HK-2 (cell line): Measurements from ENCODE around the gene TRDMT1.

Source experiments
- DNase-seq: peaks from one replicate; pipeline ENCODE4 v3.0.0-alpha.2; 2018; ENCODE audit not compliant: unreplicated experiment

The TRDMT1 gene

GRCh38 chr10:17200912-17201793 is at the start of gene TRDMT1:
Gene TRDMT1, minus strand, starts transcription at chr10:17201672. Its CDS starts 38 bp downstream, at chr10:17201634.
- DNase-seq, result peak; percentile 86

- no peak for DNase-seq
Measured at GRCh38 chr10:17250736-17251135, 49.3 kb upstream of the TRDMT1 start.

GRCh38 chr10:17249820-17250219 is 48.3 kb upstream of the TRDMT1 start:
- no peak for DNase-seq

- no peak for DNase-seq
Measured at GRCh38 chr10:17248964-17249363, 47.5 kb upstream of the TRDMT1 start.

- DNase-seq, result no peak
Measured at GRCh38 chr10:17247210-17247609, 45.7 kb upstream of the TRDMT1 start.

- DNase-seq, result no peak
Measured at GRCh38 chr10:17244700-17245365, 43.4 kb upstream of the TRDMT1 start.

- DNase-seq, result no peak
Measured at GRCh38 chr10:17241611-17242333, 40.3 kb upstream of the TRDMT1 start.

- no peak for DNase-seq
Measured at GRCh38 chr10:17240616-17241015, 39.1 kb upstream of the TRDMT1 start.

GRCh38 chr10:17240096-17240495 is 38.6 kb upstream of the TRDMT1 start:
- no peak for DNase-seq

GRCh38 chr10:17239345-17240085 is 38.0 kb upstream of the TRDMT1 start:
- no peak for DNase-seq

- peak; percentile 38 for DNase-seq
Measured at GRCh38 chr10:17238445-17239291, 37.2 kb upstream of the TRDMT1 start.

GRCh38 chr10:17237915-17238444 is 36.5 kb upstream of the TRDMT1 start:
- DNase-seq, result peak; percentile 23

- no peak for DNase-seq
Measured at GRCh38 chr10:17237149-17237527, 35.7 kb upstream of the TRDMT1 start.

GRCh38 chr10:17236468-17237148 is 35.1 kb upstream of the TRDMT1 start:
- no peak for DNase-seq

GRCh38 chr10:17235136-17235535 is 33.7 kb upstream of the TRDMT1 start:
- DNase-seq, result peak; percentile 11

GRCh38 chr10:17234431-17234945 is 33.0 kb upstream of the TRDMT1 start:
- no peak for DNase-seq

GRCh38 chr10:17233286-17233991 is 32.0 kb upstream of the TRDMT1 start:
- DNase-seq, result peak; percentile 12

- no peak for DNase-seq
Measured at GRCh38 chr10:17232276-17232960, 30.9 kb upstream of the TRDMT1 start.
